Inflammatory macrophage treated with lipopolysaccharide for 1 hour (primary cell): ENCODE results near the gene PRDM8.

Experiments used
- DNase-seq, 2 donors: peaks; one replicate each; pipeline ENCODE4 v3.0.0-alpha.2; 2020 to 2022

The PRDM8 gene

DNA sequence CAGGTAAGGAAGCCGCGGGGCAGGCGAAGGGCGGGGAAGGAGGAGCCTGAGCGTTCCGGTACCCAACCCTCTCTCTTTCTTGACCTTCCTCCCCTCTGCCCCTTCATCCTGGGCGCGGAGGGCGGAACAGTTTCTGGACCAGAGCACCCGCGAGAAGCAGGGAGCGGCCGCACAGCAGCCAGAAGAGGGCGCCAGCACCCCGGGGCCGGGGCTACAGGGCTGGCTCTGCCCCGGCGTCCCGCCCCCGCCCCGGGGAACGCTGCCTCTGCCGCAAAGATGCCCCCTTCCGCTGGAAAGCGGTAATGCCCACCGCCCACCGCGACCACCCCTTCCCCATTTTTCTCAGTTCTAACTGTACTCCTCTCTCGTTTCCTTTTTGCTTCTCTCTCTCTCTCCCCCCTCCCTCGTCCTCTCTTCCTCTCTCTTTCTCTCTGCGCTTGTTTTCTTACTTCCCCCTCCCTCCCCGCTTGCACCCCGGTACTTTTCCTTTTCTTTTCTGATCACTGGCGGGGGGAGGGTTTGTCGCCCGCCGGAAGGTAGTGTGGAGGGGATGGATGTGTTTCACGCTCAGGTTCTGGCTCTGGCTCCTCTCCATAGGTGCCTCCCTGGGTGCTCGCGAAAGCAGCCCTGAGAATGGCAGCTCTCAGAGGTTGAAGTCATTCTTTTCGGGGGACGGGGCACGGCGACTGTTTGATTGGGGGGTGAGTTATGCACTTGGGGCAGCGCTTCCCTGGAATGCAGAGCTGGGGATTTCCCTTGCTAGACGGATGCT, 13.1 kb upstream of the PRDM8 start:
- DNase-seq, result peak; percentile 65 to 91

DNA sequence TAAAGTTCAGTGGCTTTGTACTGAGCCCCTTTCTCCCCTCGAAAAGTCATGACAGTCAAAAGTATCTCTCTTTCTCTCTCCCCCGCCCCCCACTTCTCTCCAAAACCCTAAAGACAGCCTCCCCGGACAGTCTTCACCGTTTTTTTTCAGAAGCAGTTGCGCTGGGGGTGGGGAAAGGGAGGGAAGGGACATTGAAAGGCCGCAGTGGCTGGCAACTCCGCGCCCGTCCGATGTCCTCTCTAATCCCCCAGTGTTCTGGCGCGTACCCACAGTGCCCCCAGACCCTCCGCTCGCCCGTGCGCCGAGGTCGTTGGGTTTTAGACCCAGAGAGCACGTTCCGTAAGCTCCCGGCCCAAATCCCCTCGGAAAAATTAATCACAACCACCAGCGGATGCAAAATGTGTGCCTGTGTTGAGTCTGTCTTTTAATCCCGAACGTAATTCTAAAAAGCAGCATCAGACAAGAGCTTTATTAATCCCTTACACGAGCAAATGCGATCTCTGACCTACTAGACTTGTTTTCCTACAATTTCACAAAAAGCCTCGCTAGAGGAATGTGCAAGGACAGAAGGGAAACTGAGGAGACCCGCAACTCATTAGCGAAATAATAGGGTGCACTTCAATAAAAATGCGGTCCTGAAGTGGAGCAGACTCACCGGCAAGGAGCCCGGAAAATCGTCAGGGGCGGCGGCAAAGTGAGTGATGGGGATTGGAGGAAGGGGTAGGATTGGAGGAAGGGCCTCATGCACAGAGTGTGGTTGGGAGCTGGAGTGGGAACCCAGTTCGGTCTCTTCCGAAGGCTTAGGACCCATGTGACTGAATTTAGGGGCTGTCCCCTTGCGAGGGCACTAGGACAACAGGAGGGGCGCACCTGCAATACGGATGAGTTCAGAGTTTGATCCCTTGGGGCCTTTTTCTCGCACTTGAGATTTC, 12.2 kb upstream of the PRDM8 start:
- DNase-seq, result no peak

DNA sequence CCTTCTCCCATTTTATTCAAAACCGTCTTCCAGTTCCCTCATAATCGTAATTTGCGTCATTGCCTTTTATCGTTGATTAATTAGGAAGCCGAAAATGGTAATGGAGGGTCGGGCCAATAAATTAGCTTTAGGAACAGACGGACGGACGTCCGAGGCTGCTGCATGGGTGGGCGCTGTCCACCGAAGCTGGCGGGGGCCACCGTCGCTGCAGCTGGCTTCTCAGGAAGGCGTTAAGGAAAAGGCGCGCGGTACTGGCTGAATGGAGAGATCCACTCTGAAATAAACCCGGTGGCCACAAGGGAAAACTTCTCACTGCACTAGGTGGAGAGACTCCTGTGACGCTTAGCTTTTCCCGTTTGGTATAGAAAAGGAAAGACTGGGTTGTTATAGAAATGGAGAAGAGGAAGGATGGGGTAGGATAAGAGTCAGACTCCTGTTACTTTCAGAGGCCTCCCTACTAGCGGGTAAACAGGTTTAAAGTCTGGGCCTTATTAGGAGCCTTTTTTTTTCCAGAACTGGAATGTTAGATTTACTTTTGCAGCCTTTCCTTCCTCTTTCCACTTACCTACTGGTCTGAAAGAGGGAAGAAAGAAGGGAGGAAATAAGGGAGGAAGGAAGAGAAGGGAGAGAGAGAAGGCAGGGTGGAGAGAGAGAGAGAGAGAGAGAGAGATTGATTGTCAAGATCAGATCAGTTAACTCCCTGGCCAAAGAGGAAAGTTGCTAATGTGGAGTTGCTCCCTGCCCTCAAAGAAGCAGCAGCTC, 11.3 kb upstream of the PRDM8 start:
- no peak for DNase-seq

GRCh38 chr4:80186676-80187075, 10.6 kb upstream of the PRDM8 start:
- no peak for DNase-seq

DNA sequence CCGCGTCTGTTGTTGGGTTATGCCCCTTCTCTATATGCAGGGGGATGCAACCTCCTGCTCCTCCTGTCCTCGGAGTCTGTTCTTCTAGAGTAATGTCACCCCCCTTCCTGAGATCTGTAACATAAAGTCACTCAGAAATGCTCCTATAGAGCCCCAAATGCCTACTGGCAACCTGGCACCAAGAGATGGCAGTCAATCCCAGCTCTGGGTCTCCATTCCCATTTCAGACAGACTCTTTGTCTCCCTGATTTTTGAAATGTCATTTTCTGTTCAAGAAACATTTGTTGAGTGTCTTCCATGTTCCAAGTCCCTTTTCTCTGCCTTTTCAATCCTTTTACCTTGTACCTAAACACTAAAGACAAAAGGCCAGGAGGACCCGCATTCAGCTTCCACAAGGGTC, 9.6 kb upstream of the PRDM8 start:
- no peak for DNase-seq

- DNase-seq, result no peak
Observed at GRCh38 chr4:80188457-80188800, 8.9 kb upstream of the PRDM8 start.

- no peak for DNase-seq
Observed at GRCh38 chr4:80188801-80189458, 8.4 kb upstream of the PRDM8 start.

DNA sequence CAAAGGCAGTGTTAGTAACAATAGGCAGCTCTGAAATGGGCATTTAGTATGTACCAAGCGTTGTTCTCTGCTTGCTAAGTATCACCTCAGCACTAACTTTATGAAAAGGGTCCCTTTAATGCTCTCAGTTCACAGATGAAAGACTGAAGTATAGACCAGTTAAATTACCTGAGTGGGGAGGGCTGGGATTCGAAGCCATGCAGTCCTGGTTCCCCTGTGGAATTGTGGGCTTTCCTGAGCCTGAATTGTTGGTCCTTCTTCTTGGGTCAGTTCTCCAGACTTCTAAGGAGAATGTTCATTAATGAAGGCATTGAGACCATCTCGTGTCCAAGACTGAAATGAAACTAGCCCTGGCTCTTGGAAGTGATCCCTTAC, 7.7 kb upstream of the PRDM8 start:
- DNase-seq, result no peak

- no peak for DNase-seq
Observed at GRCh38 chr4:80189956-80190677, 7.2 kb upstream of the PRDM8 start.

DNA sequence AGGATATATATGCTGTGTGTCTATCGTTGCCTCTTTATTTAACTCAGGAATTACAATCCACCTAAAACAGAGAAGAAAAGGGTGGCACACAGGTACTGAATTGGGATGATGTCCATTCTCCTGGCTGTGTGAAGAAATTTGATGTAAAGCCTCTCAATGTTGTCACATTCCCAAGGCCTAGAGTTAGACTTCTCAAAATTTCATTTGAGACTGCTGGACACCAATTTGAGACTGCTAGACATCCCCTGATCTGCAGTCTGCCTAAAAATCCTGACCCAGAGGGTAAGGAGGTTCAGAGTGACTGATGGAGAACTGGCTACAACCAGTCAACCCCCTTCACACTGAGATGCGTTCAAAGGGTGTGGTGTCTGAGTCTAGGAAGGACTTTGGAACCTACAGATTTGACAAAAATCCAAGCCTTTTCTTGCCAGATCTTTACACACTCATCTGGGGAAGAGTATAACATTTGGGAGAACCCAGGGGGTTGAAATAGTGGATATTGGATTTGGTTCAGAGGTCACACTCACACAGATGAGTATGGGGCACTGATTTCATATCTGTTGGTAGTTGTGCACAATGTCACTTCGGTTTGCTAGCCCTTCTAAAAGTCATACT, 4.9 kb upstream of the PRDM8 start:
- DNase-seq, result no peak

GRCh38 chr4:80192937-80193336, 4.4 kb upstream of the PRDM8 start:
- no peak for DNase-seq

GRCh38 chr4:80195441-80196140, 1.7 kb upstream of the PRDM8 start:
- DNase-seq, result peak; percentile 43 to 58

DNA sequence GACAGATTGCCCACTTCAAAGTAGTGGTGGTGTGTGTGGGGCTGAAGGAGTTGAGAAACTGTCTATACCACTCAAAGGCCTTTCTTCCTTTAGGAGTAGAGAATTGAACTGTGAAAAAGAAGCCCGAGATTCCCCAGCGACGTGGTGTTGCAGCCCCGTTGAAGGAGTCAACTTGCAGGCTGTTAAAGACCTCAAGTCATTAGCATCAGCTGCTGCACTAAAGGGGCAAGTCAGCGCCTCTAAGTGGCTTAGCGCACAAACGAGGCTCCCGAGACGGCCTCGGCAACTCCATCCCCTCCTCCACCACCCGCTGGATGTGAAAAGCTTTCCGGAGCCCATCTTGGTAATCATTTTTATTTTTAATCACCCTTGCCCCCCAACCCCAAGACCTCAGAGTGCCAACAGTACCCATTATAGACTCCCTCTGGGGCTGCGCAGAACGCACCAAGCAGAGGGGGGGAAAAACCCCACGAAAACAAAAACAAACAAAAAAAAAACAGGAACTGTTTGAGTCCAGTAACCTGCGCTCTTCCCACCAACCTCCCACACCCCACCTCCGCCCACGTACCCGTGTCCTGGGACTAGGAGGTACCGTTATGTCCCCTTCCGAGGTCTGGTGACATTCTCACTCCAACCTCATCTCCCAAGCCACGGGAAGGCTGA, 913 bp upstream of the PRDM8 start:
- DNase-seq, result no peak

- DNase-seq, result no peak
Observed at GRCh38 chr4:80197601-80198440, 518 bp downstream of the PRDM8 start.

DNA sequence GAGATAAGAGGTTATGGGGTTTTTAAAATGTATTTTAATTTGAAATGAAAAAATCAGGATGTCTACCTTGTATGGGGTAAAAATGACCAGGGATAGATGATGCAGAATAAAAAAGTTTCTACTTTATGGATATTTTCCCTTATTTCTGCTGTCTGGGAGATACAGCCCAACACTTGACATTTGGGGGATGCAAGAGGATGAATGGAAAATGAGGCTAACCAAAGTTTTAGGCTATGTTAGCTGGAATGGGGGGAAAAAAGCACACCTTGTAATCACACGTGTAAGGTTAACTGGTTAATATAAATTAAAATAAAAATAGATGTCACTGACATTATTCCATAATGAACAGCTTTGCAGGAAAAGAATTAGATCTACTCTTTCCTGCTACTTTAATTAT, 1.1 kb downstream of the PRDM8 start:
- no peak for DNase-seq

- DNase-seq, result no peak
Observed at GRCh38 chr4:80199004-80199560, 1.8 kb downstream of the PRDM8 start.

- DNase-seq, result no peak
Observed at GRCh38 chr4:80199947-80200346, 2.6 kb downstream of the PRDM8 start.

DNA sequence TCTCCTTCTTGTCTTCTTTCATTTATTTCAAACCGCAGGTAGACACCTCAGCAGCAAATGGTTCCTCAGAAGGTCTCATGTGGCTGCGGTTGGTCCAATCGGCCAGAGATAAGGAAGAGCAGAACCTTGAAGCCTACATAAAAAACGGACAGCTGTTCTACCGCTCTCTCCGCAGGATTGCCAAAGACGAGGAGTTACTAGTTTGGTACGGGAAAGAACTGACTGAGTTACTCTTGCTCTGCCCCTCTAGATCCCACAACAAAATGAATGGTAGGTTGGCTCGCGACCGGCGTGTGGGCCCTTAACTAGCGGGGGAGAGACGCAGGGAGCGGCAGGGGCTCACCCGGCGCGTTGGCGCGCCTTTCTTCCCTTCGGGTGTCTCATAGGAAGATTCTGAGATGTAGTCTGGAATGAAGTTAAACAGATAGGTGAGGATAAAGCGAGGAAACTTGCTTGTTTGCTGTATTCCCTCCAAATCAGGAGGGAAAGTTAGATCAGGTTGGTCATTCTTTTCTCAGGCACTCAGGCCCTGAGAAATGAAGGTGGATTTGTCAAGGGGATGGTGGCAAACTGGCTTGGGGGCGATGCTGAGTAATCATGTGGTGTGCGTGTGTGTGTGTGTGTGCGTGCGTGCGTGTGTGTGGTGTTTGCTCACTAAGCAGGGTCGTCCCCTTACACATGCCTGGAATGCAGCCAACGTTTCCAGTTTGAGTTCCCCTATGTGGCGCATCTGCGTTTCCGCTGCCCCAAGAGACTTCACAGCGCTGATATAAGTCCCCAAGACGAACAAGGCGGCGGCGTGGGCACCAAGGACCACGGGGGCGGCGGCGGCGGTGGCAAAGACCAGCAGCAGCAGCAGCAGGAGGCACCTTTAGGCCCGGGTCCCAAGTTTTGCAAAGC, 4.2 kb downstream of the PRDM8 start:
- peak in 1 of 2 donors; percentile 45 for DNase-seq
